Prostate gland (tissue), 2 donors: ENCODE results near the gene ESPNL. TPM values are rescaled to one million over a fixed set of nuclear protein-coding genes. Genes with fewer than 3 reads are reported as not detected.

ENCODE experiments used
- DNase-seq: peaks from one replicate; pipeline ENCODE4 v3.0.0-alpha.2; 2019; ENCODE audit warnings: low spot score
- H3K27ac ChIP-seq, 2 donors: fragments of 200-600 bp; sonication (generic); 2 replicates each; pipeline ENCODE4 v1.5.1; 2017 to 2019
- H3K27me3 ChIP-seq: fragments of 200-600 bp; sonication (generic); replicated peaks from 2 replicates; pipeline ENCODE4 v1.5.1; 2019; ENCODE audit not compliant: insufficient read depth
- H3K36me3 ChIP-seq, 2 donors: fragments of 200-600 bp; sonication (generic); 1 replicate in 1 of 2; 2 replicates in 1 of 2; pipeline versions ENCODE4 v1.5.1 to v1.8.1; 2017 to 2019
- H3K4me1 ChIP-seq: fragments of 200-600 bp; sonication (generic); replicated peaks from 2 replicates; pipeline ENCODE4 v1.5.1; 2019
- H3K4me3 ChIP-seq, 2 donors: fragments of 200-600 bp; sonication (generic); 2 replicates each; pipeline ENCODE4 v1.5.1; 2017 to 2019
- H3K9me3 ChIP-seq: fragments of 200-600 bp; sonication (generic); 2 replicates; pipeline ENCODE4 v1.5.1; 2017
- CTCF ChIP-seq, 4 experiments: fragments of 200-600 bp in 2 of 4; fragments of 450-650 bp in 2 of 4; sonication (generic) in 2 of 4; IDR thresholded peaks; 1 replicate in 3 of 4; 2 replicates in 1 of 4; pipeline ENCODE4 v1.5.1; 2016 to 2019; ENCODE audit warnings: antibody characterized with exemption in 4 of 4, mild to moderate bottlenecking in 2 of 4, moderate library complexity in 2 of 4
- POLR2A ChIP-seq: fragments of 450-650 bp; IDR thresholded peaks from one replicate; pipeline ENCODE4 v1.6.1; 2016; ENCODE audit warnings: antibody characterized with exemption, mild to moderate bottlenecking
- POLR2AphosphoS5 ChIP-seq: sonication (generic); formaldehyde crosslinking; IDR thresholded peaks from one replicate; pipeline ENCODE4 v1.6.1; 2017; ENCODE audit warnings: antibody characterized with exemption
- WGBS: methylation state at CpG from one replicate; pipeline ENCODE4 v1.1.5; 2018; 5-methylcytosine and 5-hydroxymethylcytosine counted together
- intact Hi-C: fragments of 100-400 bp; cut with DNase I; formaldehyde crosslinking; loops from one replicate; pipeline ENCODE4 v1.14.2; 2022
- total RNA-seq, 2 donors: library from RNA; depleted of rRNA; stranded (reverse); fragments of >200 nt; gene quantifications; one replicate each; pipeline ENCODE4 v1.1.0, GENCODE V29; 2016

The ESPNL gene
- total RNA-seq, 2 donors from 2014 or later: 0.68 to 3.9 TPM

- intact Hi-C loops: loop anchor here (10.0 kb wide), 1 partner anchor 313 kb away; the partner anchor contains the start of gene RAMP1
- no peaks in the 10 kb centered on the region for H3K9me3 ChIP-seq
- no peak overlapping the region for H3K4me3 ChIP-seq
- H3K4me1 ChIP-seq: no peaks in the 10 kb centered on the region
- peaks cover 5% of the 10 kb centered on the region for H3K27me3 ChIP-seq
- no peak overlapping the region for H3K27ac ChIP-seq
- no peak for DNase-seq
- TF ChIP-seq CTCF (IDR thresholded peaks at IDR 0.05) (no peak), POLR2A (no peak), POLR2AphosphoS5 (no peak)
- 90% methylated on average over 7 of the region's 7 CpGs for WGBS
- no peaks in the 10 kb centered on the region for H3K36me3 ChIP-seq
Observed at GRCh38 chr2:238167344-238167715, 67.2 kb downstream of the ESPNL start.

DNA sequence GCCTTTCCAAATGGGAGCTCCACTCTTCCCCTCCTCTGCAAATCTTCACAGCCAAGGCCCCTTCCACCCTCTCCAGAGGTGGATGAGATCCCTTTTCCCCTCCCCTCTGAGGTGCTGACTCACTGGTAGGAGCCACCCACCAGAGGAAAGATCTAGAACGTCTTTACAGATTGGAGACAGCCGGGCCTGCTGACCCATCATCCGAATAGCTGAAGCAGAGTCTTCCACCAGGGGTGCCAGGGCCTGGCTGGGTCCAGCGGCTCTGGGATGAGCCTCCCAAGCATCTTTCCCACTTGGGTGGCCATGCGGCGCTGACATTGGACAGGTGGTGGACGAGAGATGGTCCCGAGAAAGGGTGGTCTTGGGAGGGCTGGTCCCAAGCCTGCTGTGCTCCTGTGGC, 67.6 kb downstream of the ESPNL start:
- TF ChIP-seq CTCF (IDR thresholded peaks at IDR 0.05) (no peak), POLR2AphosphoS5 (no peak)
- WGBS: 81% methylated on average over 8 of the region's 8 CpGs

GRCh38 chr2:238168196-238169047, 68.3 kb downstream of the ESPNL start:
- no peaks in the 10 kb centered on the region for H3K9me3 ChIP-seq
- DNase-seq: no peak
- no peaks in the 10 kb centered on the region for H3K36me3 ChIP-seq
- intact Hi-C loops: loop anchor here (10.0 kb wide), 1 partner anchor 314 kb away; the partner anchor contains the start of gene RAMP1
- no peak overlapping the region for H3K4me3 ChIP-seq
- peak overlapping the region in 1 of 2 donors; percentile 2 for H3K27ac ChIP-seq
- TF ChIP-seq CTCF (IDR thresholded peaks at IDR 0.05) (no peak), POLR2AphosphoS5 (no peak), POLR2A (no peak)
- H3K27me3 ChIP-seq: peaks cover 5% of the 10 kb centered on the region
- no peaks in the 10 kb centered on the region for H3K4me1 ChIP-seq
- WGBS: 81% methylated on average over 13 of the region's 13 CpGs

More for the DNA sequence above, 67.6 kb downstream of the ESPNL start:
- DNase-seq: no peak
- Histone ChIP-seq H3K4me3 (no peak overlapping the region), H3K36me3 (no peaks in the 10 kb centered on the region), H3K27me3 (peaks cover 5% of the 10 kb centered on the region), H3K27ac (no peak overlapping the region), H3K9me3 (no peaks in the 10 kb centered on the region), H3K4me1 (no peaks in the 10 kb centered on the region)
- intact Hi-C loops: loop anchor here (10.0 kb wide), 1 partner anchor 313 kb away; the partner anchor contains the start of gene RAMP1

DNA sequence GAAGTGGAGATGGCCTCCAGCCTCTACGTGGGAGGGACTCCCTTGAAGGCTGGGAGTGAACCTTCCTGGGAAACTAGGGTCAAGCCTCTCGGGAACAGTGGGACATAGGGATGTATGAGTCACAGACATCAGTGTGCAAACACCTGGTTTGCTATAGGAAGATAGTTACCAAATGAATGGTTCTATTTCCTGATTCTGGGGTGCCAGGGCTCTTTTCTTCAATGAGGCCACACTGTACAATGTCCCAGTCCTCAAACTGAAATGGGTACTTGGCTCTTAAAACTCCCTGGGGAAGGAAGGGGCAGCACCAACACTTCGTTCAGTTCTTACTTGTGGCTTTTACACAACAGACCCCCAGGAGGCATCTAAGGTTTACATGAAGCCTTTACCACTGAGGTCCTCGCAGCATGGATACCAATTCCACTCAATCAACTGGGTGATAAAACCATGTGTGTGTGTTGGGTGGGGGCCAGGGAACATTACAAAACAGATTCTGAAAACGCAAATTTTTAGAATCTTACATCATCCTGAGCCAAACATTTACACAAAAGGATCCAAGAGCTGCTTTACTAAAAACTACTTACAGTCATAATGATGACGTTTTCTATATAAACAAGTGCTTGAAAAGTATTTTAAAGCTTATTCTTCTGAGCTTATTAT, 69.0 kb downstream of the ESPNL start:
- Histone ChIP-seq H3K4me3 (no peak overlapping the region), H3K27me3 (no peaks in the 10 kb centered on the region), H3K9me3 (no peaks in the 10 kb centered on the region), H3K36me3 (no peaks in the 10 kb centered on the region), H3K27ac (peak overlapping the region in 1 of 2 donors; percentile 2), H3K4me1 (no peaks in the 10 kb centered on the region)
- DNase-seq: no peak
- intact Hi-C loops: loop anchor here (10.0 kb wide), 1 partner anchor 314 kb away; the partner anchor contains the start of gene RAMP1
- TF ChIP-seq POLR2AphosphoS5: no peak
- TF ChIP-seq CTCF (IDR thresholded peaks at IDR 0.05): no peak
- TF ChIP-seq POLR2A: no peak
- WGBS: 57% methylated on average over 6 of the region's 6 CpGs
